Stimulated activated CD4-positive, alpha-beta T cell treated with anti-CD3 and anti-CD28 coated beads, Interleukin-1b, Interleukin-23, amount 100 ng/mL, for 1 hour (primary cell): Measurements from ENCODE around the gene COX7A2.

ENCODE experiments used
- DNase-seq, 2 donors: peaks; one replicate each; pipeline ENCODE4 v3.0.0-alpha.2; 2020; ENCODE audit warnings: low read depth in 2 of 2

Gene COX7A2

DNA sequence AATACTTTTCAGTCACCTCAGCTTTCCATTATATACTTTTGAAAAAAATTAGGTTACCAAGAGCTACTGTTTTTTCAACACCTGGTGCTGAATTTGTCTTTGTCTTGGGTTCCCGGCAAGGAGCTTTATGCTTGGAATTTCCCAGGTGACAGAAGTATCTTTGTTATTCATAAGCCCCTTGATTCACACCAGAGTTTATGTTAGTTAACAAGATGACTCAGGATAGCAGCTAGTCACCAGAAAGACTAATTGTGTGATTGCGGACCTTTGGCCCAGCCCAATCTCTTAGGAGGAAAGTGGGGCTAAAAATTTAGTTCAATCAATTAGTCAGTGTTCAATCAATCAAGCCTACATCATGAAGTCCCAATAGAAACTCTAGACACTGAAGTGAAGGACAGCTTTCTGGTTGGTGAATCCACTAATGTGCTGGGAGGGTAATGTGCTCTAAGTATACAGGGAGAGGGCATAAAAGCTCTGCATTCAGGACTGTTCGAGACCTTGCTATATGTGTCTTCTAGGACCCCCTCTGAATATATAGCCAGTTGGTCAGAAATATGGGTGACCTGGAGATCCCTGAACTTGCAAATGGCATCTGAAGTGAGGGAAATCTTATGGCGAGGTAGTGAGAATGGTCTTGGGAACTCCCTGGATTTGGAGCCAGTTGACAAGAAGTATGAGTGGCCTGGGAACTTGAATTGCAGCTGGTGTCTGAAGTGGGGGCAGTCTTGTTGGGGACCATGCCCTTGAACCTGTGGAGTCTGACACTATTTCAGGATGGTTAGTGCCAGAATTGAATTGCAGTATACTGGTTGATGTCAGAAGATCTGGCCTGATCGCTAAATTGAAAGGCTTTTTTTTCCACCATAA lies 24.8 kb upstream of the COX7A2 start:
- DNase-seq: no peak

DNA sequence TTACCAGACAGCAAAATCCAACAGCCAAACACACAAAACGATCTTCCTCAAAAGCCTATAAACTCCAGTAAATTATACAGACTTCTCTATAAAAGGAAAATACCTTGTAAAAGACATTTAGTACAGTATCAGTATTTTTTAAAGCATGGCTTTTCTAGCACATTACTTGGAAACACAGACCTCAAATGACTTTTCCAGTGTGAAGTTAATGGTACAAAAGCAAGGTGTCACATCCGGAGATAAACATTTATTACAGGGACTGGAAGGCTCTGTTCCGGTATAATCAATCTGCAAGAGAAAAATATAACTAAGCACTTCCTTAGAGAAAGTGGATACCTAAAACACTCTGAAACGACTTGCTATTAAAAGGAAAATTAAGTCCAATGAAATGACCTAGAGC lies 23.9 kb upstream of the COX7A2 start:
- no peak for DNase-seq

DNA sequence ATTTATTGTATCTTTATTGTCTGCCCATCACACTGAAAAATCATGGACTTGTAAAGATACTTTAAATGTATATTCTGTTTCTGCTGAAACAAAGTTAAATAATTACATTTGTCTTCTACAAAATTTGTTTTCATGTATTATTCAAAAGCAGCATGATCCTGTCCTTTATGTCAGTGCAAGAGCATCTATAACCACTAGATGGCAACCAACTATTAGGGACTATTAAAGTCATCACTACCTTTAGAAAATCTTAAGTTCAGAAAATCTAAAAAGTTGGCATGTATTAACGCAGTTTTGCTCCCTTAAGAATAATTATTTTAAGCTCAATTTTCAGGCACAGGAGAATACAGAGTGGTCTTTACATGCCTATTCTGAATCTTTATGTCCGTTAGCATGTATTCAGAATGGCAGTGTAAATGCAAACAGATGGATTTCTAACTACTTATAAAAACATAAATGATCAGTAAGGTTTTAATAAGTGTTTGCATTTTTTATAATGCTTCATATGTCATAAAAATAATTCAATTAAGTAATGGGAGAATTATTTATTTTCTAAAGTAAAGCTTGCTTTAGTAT lies 23.2 kb upstream of the COX7A2 start:
- DNase-seq: no peak

DNA sequence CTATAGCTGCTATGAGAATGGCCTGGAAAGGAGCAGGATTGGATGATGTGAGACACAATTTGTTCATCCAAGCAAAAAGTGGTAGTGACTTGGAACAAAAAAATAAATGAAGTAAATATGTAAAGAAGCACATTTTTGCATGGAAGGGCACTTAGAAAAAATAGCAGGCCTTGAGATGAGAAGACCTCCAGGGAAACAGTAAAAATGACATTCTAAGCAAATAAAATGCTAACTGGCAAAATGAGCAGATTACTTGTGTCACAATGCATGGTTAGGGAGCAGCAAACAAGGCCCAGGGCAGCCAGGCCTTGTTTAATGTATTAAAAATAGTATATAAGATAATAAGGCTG lies 19.8 kb upstream of the COX7A2 start:
- DNase-seq: no peak

DNA sequence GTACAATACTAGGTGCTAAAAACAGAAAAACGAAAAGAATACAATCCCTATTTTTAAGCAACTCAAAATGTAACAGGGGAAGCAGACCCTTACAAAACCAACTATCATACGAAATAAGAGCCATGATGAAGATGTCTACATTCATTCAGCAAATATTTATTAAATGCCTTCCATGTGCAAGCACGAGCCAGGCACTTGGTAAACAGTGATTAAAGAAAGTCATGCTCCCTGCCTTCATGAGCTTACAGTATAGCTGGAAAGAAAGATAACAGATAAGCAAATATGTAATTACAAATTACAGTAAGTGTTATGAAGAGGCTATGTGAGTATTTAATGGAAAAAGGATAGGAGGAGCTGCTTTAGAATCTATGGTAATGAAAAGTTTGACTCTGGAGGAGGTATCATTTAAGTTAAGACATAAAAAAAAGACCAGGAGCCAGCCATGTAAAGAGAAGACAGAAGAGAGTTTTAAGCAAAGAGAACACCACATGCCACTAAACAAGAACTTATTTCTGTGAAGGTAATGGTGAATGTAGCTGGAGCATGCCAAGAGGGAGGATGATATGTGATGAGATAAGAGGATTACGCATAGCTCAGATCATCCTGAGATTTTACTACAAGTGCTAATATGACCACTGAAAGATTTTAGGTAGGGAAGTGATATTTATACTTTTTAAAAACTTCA lies 19.3 kb upstream of the COX7A2 start:
- DNase-seq: no peak

DNA sequence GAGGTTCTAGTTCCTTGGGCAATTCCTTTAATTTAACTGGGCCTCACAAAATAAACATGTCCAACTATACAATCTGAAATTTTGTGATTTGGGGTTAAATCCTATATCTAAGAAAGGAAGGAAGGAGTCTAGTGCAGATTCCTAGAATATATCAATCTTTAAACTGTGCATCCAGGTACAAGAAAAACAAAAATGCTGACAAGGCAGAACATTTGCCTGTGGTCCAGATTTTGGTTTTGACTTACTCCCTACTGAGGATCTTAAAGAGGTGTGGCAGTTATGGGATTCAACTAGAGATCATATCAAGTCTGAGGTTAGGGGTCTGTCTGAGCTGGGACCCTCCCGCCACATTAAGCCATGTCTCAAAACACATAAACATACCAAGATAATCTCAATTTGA lies 17.7 kb upstream of the COX7A2 start:
- DNase-seq: no peak

DNA sequence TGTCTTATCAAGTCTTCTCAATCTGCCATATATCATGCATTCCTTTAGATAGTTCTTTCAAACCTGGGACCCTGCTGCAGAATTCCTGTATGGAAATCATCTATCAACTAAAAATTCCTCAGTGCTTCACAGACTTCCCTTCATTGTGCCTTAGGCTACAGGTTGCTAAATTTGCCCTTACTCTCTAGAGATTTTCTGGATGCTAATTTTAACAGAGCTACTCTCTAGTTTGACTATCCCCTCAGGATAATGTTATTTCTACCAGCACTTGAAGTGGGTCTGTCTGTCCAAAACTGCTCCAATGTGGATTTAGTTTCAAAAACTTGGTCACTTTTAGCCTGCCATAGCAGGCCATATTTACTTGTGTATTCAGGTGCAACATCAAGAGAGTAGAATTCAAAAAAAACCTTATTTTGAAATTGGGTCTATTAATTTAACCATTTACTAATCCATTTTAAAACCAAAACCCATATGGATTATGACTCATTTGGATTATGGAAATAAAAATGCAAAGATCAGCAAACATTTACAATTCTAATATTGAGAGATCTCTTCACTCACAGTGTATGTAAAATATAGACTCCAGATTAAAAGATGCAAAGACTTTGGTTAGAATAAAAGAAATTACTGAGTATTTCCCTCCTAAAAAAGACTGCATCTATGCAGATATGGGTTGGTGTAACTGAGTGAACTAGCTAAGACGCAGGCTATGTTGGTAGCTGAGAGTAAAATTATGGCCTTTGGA lies 13.9 kb upstream of the COX7A2 start:
- no peak for DNase-seq

DNA sequence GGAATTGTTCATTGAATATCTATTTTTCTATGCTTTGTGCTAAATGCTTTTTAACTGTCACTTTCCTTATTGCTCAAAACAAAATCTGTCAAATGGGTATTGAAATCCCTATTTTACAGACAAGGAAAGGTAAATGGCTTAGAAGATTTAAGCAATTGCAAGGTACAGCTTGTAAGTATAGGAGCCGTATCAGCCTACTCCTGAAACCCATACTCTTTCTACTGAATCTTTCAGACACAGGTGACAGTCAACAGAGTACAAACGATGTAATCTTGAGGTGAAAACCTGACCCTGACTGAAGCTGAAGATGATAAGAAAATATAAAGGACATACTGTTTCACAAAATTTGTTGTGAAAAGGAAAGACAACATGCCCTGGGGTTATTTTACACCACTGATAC lies 7.0 kb upstream of the COX7A2 start:
- no peak for DNase-seq

DNA sequence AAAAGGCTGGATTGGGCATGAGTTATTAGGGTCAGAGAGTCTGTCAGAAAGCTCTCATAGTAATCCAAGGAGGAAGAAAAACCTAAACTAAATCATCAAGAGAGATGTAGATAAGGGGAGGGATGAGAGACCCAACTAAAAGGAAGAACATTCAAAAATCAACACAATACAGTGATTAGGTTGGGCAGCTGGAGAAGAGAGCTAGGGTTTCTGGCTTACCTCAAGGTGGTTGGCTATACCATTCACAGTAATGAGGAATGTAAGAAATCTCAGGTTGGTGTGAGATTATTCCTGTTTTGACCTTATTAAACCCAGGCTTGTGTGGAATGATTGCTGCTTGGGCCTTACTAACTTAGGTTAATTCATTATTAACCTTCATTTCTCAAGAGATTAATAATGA lies 6.2 kb upstream of the COX7A2 start:
- DNase-seq: no peak

DNA sequence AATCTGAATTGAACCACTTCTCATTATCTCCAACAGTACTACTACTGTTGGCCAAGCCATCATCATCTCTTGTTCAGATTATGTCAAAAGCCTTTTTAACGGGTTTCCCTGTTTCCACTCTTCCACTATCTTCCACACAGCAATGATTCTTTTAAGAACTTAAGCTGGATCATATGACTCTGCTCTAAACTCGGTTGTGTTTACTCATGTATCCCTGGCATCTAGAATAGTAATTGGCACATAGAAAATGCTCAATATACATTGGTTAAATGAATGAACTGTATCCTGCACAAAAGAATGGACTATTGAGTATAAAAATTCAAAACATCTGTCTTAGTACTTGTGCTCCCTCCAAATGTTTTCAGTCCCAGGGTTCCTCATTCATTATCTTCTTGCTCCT lies 2.8 kb upstream of the COX7A2 start:
- no peak for DNase-seq

DNA sequence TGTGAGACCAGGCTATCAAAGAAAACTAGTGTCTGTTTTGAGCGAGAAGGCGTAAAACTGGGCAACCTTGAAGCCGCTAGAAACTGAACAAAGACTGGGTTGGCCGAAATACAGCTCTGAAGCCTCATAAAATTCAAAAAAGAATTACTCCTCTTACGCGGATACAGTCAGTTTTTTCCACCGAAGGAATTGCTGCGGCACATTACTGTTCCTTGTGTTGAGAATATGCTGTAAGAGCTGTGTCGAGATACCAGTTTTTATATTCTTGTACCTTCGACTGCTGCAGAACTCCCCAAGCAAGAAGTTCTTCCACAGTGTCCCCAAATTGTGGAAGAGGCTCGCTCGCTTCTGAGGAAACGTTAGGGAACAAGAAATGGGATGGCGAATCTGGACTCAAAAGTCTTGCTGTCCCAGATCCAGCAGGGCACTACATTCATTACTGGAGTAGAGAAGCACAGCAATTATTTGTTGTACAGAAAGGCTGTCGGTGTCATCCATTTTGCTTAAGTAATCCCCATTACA lies 523 bp upstream of the COX7A2 start:
- DNase-seq: no peak

DNA sequence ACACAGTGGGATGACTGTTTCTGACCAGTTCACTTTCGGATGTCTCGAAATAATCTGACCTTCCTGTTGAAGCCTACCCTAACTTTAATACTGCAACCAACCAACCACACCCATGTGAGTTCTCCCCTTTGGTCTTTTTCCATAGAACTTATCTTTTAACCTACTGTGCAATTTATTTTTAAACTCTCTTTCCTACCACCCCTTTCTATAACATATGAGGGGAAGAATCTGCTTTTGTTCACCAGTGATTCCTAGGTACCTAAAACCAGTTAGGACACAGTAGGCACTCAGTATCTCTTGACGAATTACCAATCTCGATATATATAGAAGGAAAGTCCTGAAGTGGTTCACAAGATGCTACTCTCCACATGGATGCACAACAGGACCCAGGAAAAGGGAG lies 7.0 kb downstream of the COX7A2 start:
- no peak for DNase-seq

DNA sequence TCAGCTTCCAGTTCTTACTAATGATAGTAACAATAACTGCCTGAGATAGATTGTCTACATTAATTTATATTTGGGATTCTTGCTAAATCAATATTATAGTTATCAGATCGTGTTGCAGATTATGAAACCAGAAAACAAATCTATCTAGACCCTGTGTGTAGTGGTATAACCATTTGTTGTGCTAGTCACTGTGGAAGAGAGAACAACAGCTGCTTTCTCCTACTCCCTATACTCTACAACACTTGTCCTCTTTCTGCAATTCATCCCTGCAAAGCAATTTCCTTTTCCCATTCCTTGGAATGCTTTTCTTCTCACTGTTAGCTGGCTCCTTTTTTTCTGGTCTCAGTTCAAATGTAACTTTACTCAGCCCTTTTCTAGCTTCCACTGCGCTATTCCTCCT lies 8.3 kb downstream of the COX7A2 start:
- no peak for DNase-seq

DNA sequence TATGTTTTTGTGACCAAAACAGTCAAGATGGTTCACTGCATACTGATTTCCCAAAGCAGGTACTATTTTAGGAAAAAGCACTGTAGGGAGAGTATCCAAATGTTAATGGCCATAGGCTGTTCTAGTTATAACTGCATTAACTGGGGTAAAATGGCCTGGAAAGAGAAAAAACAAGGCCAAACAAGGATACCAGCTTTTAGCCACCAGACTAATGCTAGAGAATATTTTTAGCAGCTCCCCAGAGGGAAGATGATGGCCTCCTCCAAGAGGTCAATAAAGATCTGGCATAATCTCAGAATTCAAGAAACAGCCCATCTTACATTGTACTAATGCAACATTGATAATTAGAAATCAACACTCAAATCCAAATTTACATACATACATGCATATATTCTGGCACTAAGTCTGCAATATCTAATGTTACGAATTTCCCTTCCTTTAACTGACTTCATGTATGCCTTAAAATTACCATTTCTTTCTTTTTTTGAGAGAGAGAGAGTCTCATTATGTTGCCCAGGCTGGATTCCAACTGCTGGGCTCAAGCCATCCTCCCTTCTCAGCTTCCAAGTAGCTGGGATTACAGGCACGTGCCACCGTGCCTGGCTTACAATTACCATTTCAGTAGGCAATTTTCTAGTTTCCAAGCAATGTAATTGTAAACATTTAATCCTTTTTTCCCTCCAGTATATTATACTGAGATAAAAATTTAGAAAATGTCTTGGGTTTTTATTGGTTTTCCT lies 9.3 kb downstream of the COX7A2 start:
- DNase-seq: no peak

DNA sequence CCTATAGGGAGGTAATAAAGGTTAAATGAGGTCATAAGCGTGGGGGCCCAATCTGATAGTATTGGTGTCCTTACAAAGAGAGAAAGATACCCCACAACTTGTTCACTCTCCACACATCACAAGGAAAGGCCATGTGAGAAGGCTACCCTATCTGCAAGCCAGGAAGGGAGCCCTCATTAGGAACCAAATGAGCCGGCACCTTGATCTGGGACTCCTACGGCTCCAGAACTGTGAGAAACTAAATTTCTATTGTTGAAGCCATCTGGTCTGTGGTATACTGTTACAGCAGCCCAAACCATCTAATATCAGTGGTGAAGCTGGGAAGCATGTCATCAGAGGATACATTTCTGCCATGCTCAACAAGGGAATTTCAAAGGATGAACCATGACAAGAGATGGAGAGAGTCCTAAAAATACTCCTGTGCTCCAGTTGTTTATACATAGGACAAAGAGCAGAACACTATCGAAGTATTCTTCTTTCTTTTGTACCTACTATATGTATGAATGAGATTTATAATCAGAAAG lies 10.4 kb downstream of the COX7A2 start:
- DNase-seq: no peak

DNA sequence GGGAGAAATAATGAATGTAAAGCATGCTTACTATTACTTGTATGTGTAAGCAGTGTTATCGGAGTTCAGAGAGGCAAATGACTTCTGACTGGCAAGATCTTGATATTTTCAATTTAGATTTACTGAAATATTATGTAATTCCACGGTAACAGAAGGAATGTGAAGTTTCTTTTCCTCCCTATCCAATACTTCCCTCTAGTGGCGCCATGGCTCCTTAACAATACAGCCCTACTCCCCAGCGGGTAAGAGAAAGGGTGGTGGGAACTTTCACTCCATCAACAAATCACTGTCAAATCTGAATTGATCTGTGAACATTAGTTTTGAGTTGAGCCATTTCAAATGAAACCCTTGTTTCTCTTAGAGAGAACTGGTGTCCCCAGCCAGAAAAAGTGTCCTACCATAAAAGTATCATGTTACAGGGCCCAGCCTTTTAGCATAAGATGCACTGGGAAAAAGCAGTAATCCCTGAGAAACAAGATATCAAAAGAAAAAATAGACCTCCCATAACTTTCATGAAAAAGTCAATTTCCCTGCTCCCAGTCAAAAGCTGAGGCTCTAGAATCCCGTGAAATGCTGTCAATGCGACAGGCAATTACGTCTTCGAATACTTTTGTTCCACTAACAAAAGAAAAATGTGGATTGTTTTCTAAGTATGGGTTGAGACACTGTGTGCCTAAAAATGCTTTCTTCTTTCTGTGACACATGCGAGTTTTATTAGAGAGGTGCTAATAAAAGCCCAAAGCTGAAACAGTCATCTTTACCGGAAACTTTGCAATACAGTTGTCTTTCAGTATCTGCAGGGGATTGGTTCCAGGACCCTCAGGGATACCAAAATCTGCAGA lies 12.9 kb downstream of the COX7A2 start:
- DNase-seq: no peak

DNA sequence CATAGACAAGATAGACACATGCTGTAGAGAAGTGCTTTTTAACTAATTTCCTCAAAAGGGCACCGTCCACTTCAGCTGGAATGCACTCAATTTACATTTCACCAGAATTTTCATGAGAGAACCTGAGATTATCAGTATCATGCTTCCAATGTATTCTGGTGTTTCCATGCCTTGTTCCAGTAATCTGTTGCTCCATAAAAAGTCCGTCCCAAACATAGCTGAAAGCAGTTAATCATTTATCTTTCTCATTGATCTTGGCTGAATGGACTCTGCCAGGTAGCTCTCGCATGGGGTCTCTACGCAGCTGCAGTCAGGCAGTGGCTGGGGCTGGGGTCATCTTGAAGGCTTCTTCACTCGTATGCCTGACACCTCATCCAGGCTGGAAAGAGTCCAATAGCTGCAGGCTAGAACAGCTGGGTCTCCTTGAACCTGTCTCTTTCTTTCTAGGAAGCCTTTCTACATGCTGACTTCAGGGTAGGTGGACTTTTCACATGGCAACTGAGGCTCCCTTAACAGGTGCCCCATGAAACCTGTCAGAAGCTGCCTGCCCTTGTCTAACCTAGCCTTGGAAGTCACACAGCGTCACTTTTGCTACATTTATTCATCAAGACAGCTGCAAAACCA lies 19.2 kb downstream of the COX7A2 start:
- DNase-seq: no peak

DNA sequence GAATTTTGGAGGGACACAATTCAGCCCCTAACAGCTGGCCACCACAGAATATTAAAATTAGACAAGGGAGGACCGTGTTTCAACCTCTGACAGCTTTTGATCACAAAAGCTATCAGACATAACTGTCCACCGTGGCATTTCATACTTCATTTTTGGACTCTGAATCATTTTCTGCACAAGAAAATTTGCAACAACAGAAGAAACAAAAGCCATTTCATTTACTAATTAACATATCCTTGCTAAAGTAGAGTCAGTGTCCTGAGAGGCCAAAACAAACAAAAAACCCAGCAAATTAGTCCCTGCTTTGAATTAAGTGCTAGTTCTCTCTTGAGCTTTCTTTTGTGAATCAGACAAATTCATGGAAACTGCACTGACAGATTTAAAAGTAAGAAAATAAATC lies 20.2 kb downstream of the COX7A2 start:
- DNase-seq: no peak

DNA sequence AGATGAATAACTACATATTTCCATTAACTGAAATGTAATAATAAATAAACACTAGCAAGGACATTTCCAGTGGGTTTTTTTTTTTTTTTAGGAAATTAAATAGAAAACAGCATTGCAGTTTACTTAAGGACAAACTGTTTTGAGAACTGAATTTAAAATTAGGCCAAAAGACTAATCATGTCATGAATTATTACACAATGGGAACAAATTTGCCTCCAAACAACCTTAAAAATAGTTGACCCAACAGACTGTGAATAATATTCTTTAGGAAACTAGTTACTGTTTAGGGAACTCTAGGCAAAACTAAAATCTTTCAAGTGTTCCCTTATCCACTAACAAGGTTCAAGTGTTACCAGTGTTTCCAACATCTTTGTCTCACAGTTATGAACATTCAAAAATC lies 21.3 kb downstream of the COX7A2 start:
- no peak for DNase-seq

DNA sequence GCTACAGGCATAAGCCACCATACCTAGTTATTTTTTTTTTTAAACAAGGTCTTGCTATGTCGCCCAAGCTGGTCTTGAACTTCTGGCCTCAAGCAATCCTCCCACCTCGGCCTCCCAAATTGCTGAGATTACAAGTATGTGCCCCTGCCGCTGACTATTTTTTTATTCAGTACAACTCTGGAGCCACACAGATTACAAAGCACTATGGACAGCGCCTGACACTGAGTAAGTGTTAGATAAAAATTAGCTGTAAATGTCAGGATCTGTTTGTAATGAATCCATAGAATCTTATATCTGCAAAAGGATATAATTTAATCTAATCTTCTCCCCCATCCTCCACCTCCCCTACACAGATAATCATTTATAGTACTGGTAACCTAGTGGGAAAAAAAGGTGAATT lies 22.5 kb downstream of the COX7A2 start:
- DNase-seq: no peak
